Pons (tissue), 1 donor: Measurements from ENCODE around the gene HAO1.
A peak's percentile ranks its signal among the peaks of the same experiment; 100 is the strongest.

Source experiments
- DNase-seq: peaks from one replicate; pipeline ENCODE4 v3.0.0-alpha.2; 2016; ENCODE audit warnings: low spot score

The HAO1 gene

GRCh38 chr20:7926767-7927166, 13.5 kb downstream of the HAO1 start:
- DNase-seq: peak; percentile 24

DNA sequence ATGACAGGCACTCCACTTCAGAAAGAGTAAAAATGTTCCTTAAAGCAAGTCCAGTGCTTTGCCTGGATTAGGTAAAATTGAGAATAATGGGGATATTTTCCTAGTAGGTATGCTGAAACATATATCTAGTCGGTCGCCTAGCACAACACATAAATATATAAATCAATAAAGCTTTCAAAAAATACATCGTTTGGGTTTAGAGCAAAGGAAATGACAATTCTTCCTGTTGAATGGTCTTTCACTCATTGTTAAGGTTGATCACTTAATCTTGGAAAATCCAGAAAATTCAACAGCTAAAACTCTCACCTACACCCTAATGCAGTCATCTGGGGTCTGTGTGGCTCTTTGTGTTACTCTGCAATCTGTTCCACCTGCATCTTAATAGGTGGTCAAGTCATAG, 13.9 kb downstream of the HAO1 start:
- DNase-seq: no peak

GRCh38 chr20:7924692-7925091, 15.6 kb downstream of the HAO1 start:
- DNase-seq: no peak

DNA sequence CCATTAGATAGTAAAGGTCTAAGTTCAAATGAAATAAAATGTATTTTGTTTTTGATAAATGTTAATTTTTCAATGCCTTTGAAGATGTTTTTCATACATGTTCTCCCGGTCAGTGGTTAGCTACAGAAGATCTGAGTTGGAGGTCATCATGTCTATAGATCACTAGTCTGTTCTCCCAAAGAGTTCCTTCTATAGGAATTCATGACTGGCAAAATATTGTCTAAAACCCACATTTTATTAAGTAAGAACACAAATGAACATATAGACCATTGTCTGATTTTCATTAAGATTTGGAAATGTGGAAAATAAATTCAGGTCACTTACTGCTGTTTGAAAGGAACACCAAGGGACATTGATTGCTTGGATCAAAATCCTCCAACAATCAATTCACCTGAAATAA, 23.6 kb downstream of the HAO1 start:
- no peak for DNase-seq

DNA sequence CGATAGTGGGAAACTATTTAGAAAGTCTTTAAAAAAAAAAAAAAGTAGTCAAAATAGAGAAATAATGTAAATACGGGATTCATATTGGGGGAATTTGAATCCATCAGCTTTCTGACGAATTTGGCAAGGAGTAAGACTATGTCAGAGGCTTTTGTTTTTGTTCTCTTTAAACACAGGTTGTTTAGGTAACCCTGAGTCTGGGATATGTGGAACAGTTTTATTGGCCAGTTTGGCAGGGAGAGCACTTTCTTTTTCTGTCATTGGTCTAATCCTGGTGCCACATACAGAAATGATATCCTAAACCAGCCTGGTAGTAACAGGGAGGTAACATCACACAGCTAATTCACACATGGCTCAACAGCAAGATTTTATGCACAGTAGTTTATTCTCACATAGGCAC, 27.7 kb downstream of the HAO1 start:
- DNase-seq: no peak

- peak; percentile 35 for DNase-seq
These were observed 28.5 kb downstream of the HAO1 start for GRCh38 chr20:7911586-7912330.

DNA sequence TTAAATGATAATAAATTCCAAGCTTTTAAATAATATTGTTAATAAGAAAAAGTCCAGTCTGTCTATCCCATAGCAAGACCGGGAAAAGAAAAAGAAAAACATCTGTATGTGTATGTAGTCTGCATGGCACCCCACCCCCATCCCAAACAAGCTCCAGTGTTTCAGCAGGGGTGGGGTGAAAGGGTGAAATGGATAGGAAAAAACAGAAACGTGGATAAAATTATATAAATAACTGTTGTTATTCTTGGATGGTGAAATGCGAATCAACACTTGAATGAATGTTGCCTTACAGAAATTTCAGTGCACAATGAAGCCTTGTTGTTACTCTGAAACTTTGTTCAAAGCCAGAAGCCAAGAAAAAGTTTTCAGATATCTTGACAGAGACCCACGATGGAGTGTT, 31.4 kb downstream of the HAO1 start:
- no peak for DNase-seq

DNA sequence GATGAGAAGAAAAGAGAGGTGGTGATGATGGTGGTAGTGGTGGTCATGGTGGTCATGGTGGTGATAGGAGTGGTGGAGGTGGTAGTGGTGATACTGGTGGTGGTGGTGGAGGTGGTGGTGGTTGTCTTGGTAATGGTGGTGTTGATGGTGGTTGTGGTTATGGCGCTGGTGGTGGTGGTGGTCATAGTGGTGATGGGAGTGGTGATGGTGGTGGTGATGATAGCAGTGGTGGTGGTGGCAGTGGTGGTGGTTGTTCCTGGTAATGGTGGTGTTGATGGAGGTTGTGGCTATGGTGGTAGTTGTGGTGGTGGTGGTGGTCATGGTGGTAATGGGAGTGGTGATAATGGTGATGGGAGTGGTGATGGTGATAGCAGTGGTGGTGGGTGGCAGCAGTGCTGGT, 36.8 kb downstream of the HAO1 start:
- DNase-seq: no peak

- no peak for DNase-seq
These were observed 37.4 kb downstream of the HAO1 start for GRCh38 chr20:7902879-7903278.

- DNase-seq: no peak
These were observed 42.4 kb downstream of the HAO1 start for GRCh38 chr20:7897781-7898364.

GRCh38 chr20:7893014-7893730, 47.1 kb downstream of the HAO1 start:
- no peak for DNase-seq

- no peak for DNase-seq
These were observed 48.6 kb downstream of the HAO1 start for GRCh38 chr20:7891705-7892104.

- no peak for DNase-seq
These were observed 50.5 kb downstream of the HAO1 start for GRCh38 chr20:7889736-7890135.

- no peak for DNase-seq
These were observed 56.5 kb downstream of the HAO1 start for GRCh38 chr20:7883741-7884140.

DNA sequence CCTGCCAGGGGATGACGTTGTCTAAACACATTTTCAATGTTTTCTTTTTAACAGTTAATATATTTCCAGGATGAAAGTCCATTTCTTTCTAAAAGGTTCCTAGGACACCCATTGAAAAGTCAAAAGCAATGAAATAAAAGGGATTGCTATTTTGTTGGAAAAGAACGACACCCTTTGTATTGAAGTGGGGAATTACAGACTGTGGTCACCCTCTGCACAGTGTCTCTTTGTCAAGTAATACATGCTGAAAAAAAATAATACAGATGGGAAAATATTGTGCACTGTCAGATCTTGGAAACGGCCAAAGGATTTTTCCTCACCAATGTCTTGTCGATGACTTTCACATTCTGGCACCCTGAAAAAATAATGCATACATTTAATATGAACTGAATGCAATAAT, 56.9 kb downstream of the HAO1 start:
- DNase-seq: peak; percentile 20

DNA sequence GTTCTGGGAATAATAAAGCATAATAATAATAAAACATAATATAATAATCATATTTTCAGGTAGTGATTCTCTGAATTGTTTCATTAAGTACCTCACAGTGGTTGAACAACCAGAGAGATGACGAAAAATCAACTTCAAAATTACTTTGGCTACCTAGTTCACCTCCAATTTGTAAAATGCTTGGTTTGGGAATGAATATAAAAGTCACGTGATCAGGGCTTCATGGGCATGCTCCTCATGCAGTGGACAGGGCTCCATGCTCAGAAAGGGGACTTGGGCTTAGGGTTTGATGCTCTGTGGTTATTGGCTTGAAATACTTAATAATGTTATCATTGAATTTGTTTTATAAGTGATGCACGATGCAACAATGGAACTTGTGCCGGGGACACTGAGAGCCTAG, 58.2 kb downstream of the HAO1 start:
- no peak for DNase-seq

DNA sequence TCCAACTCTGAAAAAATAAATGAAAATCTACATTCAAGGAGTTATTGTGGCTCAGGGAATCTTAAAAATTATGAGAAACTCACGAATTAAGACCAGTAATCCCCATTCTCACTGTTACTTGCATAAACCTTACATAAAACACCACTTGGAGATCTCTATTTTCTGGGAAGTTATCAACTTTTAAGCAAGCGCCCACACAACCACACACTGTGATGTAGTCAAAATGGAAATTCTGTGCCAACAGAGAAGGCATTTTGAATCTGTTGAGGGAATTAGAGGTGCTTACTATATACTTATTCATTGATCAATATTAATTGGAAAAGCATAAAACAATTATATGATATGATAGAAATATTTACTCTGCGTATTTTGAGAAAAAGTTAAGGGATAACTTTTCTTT, 58.7 kb downstream of the HAO1 start:
- no peak for DNase-seq

DNA sequence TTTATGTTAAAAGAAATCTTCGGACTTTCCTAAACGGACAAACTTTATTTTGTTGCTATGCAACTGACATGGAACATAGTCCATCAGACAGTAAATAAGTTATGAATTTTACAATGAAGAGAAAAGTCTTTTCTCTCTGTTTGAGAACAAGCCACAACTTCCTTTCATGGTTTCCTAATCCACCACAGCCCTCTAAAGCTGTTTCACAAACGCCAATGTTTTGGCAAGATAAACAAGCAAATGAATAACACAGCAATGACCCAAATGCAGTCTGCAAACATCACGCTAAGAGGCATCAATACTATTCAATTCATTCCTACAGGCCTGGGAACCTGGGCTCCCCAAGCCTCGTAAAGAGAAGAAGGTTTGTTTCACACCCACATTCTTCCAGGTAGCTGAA, 60.4 kb downstream of the HAO1 start:
- no peak for DNase-seq

DNA sequence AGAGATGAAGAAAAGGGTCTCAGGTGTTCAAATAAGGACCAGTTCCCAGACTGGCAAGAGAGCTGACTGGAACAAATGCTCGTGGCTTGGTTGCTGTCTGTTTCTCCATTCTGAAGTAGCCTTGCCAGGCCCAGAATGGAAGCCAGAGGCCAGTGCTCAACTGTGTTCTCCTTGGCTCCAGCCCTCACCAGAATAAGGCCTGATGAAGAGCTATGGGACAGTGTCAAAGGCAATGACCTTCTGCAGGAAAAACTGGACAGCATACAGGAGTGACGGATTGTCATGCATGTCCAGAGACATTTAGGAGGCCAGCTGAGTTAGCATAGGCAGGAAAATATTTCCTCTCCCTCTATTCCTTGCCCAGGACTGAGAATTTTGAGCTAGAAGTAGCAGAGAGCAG, 72.2 kb downstream of the HAO1 start:
- DNase-seq: no peak

- no peak for DNase-seq
These were observed 74.0 kb downstream of the HAO1 start for GRCh38 chr20:7866285-7866684.

DNA sequence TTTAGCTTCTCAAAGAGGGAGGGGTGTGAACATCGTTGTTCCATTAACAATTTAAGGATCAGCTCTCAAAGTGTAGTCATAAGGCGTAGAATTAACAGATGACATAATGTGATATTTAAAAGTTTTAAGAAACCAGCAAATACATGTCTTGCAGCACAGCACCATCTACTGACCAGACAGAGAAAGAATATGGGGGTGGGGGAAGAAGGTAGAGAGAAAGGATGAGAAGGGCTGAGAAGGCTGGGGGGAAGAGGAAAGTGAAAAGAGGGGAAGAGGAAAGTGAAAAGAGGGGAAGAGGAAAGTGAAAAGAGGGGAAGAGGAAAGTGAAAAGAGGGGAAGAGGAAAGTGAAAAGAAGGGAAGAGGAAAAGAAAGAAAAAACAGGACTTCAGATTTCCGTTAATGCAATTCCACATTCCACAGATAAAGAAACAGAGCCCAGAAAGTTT, 80.9 kb downstream of the HAO1 start:
- DNase-seq: peak; percentile 61

- DNase-seq: no peak
These were observed 81.5 kb downstream of the HAO1 start for GRCh38 chr20:7858734-7859250.

DNA sequence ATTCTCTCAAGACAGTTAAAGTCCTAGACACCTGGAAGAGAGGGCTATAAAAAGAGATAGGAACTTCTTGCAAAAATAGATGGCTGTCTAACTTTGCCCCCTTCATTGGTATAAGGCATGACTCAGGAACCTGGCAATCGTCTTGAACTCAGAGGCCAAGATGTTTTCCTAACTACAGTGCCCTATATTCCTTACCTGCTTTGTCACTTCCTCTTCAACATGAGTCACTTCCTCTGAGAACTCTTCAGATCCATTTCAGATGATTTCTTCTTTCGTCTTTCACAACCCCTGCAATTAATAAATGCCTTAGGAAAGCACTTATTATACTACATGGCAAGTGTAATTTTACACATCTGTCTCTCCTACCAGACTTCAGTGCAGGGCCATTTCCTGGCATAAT, 83.5 kb downstream of the HAO1 start:
- no peak for DNase-seq
